Activated CD8-positive, alpha-beta memory T cell treated with anti-CD3 and anti-CD28 coated beads, Interleukin-2, amount 10 ng/mL, durations not matched to agents 7 days and 5 days (primary cell): ENCODE data around the gene SLC5A12. TPM values are rescaled to one million over a fixed set of nuclear protein-coding genes. Genes with fewer than 3 reads are reported as not detected.

Experiments
- ATAC-seq: fragments of 150-1000 bp; cut with Tn5 transposase; one replicate; pipeline ENCODE4 v1.10.0; 2021; ENCODE audit warnings: moderate library complexity
- CTCF ChIA-PET: fragments of 350-600 bp; sonication (Branson Sonifier 250); formaldehyde crosslinking; loops from one replicate; lab custom pipeline; 2021; ENCODE audit warnings: antibody characterized with exemption; lab: Charles Lee
- DNase-seq: peaks from one replicate; pipeline ENCODE4 v3.0.0-alpha.2; 2020
- H3K27ac Mint-ChIP-seq: one replicate; pipeline ENCODE4 v1.8.0; 2021; ENCODE audit warnings: mild to moderate bottlenecking, mixed read lengths
- H3K27me3 Mint-ChIP-seq: one replicate; pipeline ENCODE4 v1.8.0; 2021; ENCODE audit warnings: mixed read lengths
- H3K36me3 Mint-ChIP-seq: one replicate; pipeline ENCODE4 v1.8.0; 2021; ENCODE audit warnings: mild to moderate bottlenecking, mixed read lengths
- H3K4me1 Mint-ChIP-seq: one replicate; pipeline ENCODE4 v1.8.0; 2021; ENCODE audit warnings: mixed read lengths
- H3K4me3 Mint-ChIP-seq: one replicate; pipeline ENCODE4 v1.8.0; 2021; ENCODE audit warnings: mild to moderate bottlenecking, moderate library complexity, mixed read lengths
- H3K9me3 Mint-ChIP-seq: one replicate; pipeline ENCODE4 v1.8.0; 2022; ENCODE audit warnings: low read depth, mixed read lengths
- total RNA-seq, 2 experiments: library from RNA; stranded (reverse); gene quantifications; one replicate each; pipeline ENCODE4 v1.2.3, GENCODE V29; 2021

Gene SLC5A12
- total RNA-seq, result not detected

GRCh38 chr11:26721948-26722475, at the start of gene SLC5A12:
Gene SLC5A12 (minus strand): TSS chr11:26722060. CDS start chr11:26721714, 346 bp downstream.
- Mint-ChIP-seq H3K27me3 (no peaks in the 10 kb centered on the region), H3K27ac (no peak within 1 kb of the TSS), H3K36me3 (no peaks in the 10 kb centered on the region), H3K9me3 (peaks cover 6% of the 10 kb centered on the region), H3K4me1 (no peaks in the 10 kb centered on the region), H3K4me3 (no peak within 1 kb of the TSS)
- ATAC-seq, result no peak
- CTCF ChIA-PET, result no interaction called here
- no peak for DNase-seq

DNA sequence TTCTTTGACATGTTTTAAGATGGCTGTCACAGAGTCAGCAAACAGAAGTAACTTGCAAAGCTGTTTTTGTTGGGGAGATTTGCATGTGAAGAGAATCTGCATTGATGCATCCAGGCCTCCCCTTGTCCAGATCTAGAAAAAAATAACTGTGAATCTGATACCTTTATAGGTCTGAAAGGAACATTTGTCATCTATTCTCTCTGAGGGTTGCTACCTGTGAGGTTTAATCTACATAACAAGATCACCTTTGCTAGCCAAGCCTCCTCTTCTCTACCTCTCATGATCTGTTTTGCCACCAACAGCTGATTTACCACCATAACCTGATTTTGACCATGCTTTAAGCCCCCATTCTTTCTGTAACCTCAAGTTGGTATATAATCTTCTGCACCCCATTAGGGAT, 47.2 kb upstream of the SLC5A12 start:
- no peak overlapping the region for H3K4me3 Mint-ChIP-seq
- H3K4me1 Mint-ChIP-seq, result no peaks in the 10 kb centered on the region

DNA sequence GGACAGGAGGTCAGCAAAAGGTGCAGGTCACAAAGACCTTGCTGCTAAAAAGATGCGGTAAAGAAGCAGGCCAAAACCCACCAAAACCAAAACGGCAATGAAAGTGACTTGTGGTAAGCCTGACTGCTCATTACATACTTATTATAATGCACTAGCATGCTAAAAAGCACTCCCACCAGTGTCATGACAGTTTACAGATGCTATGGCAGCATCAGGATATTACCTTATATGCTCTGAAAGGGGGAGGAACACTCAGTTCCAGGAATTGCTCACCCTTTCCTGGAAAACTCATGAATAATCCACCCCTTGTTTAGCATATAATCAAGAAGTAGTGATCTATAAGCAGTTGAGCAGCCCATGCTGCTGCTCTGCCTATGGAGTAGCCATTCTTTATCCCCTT, 45.2 kb upstream of the SLC5A12 start:
- ATAC-seq (no peak), DNase-seq (no peak)
- no peaks in the 10 kb centered on the region for H3K36me3 Mint-ChIP-seq
- H3K27ac Mint-ChIP-seq, result no peak overlapping the region
- CTCF ChIA-PET, result no interaction called here
- H3K4me3 Mint-ChIP-seq, result no peak overlapping the region
- no peaks in the 10 kb centered on the region for H3K27me3 Mint-ChIP-seq
- H3K9me3 Mint-ChIP-seq, result peaks cover 7% of the 10 kb centered on the region
- H3K4me1 Mint-ChIP-seq, result no peaks in the 10 kb centered on the region

More for the DNA sequence above, 47.2 kb upstream of the SLC5A12 start:
- Mint-ChIP-seq H3K36me3 (no peaks in the 10 kb centered on the region), H3K27me3 (no peaks in the 10 kb centered on the region), H3K27ac (no peak overlapping the region), H3K9me3 (peaks cover 7% of the 10 kb centered on the region)
- no peak for DNase-seq
- CTCF ChIA-PET, result no interaction called here
- ATAC-seq, result no peak

DNA sequence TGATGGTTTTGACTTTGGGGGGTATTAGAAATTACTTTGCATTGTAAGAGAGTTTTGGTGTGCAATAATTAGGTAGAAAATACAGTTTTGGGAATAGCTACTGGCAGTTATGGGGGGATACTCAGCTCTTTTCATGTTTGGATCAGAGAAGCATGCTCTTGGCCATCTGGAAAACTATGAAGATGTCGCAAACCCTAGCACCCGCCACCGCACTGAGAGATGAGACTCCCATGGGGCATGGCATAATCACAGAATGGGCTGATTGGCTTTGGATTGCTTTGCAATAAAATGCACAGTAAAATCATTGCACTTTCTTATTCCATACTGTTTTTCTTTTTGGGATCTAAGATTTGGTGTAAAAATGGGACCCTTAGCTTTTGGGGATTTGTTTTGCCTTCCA, 43.5 kb upstream of the SLC5A12 start:
- no peak overlapping the region for H3K27ac Mint-ChIP-seq
- no peaks in the 10 kb centered on the region for H3K27me3 Mint-ChIP-seq
- ATAC-seq (no peak), DNase-seq (no peak)
- no peaks in the 10 kb centered on the region for H3K36me3 Mint-ChIP-seq
- CTCF ChIA-PET, result no interaction called here
- no peaks in the 10 kb centered on the region for H3K4me1 Mint-ChIP-seq
- peaks cover 7% of the 10 kb centered on the region for H3K9me3 Mint-ChIP-seq
- H3K4me3 Mint-ChIP-seq, result no peak overlapping the region

GRCh38 chr11:26764825-26765224, 43.0 kb upstream of the SLC5A12 start:
- peaks cover 5% of the 10 kb centered on the region for H3K9me3 Mint-ChIP-seq
- CTCF ChIA-PET, result no interaction called here

DNA sequence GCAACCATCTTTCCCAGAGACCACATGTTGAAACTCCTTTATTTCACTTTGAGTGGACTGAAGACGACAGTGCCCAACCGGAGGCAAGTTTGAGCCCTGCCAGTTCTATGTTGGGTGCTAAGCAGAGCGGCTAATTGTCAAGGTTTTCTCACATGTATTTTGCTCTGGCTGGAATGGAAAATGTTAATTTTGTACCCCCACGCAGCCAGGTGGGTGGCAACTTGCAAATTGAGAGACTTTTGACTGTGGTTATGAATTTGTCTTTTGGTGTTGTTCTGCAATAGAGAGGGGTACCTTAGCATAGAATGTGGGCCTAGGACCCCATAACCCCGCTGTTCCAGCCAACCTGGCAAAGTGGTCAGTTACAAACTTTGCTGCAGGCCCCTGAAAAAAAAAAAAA, 42.5 kb upstream of the SLC5A12 start:
- ATAC-seq (no peak), DNase-seq (no peak)
- no peaks in the 10 kb centered on the region for H3K4me1 Mint-ChIP-seq
- H3K27me3 Mint-ChIP-seq, result no peaks in the 10 kb centered on the region
- H3K4me3 Mint-ChIP-seq, result no peak overlapping the region
- H3K36me3 Mint-ChIP-seq, result no peaks in the 10 kb centered on the region
- peaks cover 5% of the 10 kb centered on the region for H3K9me3 Mint-ChIP-seq
- CTCF ChIA-PET, result no interaction called here
- no peak overlapping the region for H3K27ac Mint-ChIP-seq

More at GRCh38 chr11:26764825-26765224, 43.0 kb upstream of the SLC5A12 start:
- DNase-seq (no peak), ATAC-seq (no peak)
- no peak overlapping the region for H3K27ac Mint-ChIP-seq
- H3K27me3 Mint-ChIP-seq, result no peaks in the 10 kb centered on the region
- H3K4me1 Mint-ChIP-seq, result no peaks in the 10 kb centered on the region
- no peaks in the 10 kb centered on the region for H3K36me3 Mint-ChIP-seq
- H3K4me3 Mint-ChIP-seq, result no peak overlapping the region

DNA sequence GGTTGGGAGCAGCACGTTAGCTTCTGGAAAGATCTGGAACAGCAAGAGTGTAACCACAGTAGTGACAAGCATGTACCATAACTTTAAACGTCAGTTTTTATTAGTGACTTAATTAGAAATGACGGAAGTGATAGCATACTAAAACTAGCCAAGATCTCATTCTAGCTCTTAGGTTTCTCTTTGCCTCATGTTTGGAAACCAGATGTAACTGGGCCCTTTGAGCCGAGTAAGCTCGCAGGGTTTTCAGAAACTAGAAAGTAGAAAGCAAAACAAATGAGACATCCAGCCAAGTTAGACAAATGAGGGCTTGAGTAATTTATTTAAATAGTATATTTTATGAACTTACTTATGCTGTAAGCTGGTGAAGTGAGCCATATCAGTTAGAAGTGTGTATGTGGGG, 40.2 kb upstream of the SLC5A12 start:
- DNase-seq (no peak), ATAC-seq (no peak)
- CTCF ChIA-PET, result no interaction called here
- no peaks in the 10 kb centered on the region for H3K27me3 Mint-ChIP-seq
- no peaks in the 10 kb centered on the region for H3K36me3 Mint-ChIP-seq
- H3K4me1 Mint-ChIP-seq, result no peaks in the 10 kb centered on the region
- no peak overlapping the region for H3K4me3 Mint-ChIP-seq
- peaks cover 5% of the 10 kb centered on the region for H3K9me3 Mint-ChIP-seq
- no peak overlapping the region for H3K27ac Mint-ChIP-seq

DNA sequence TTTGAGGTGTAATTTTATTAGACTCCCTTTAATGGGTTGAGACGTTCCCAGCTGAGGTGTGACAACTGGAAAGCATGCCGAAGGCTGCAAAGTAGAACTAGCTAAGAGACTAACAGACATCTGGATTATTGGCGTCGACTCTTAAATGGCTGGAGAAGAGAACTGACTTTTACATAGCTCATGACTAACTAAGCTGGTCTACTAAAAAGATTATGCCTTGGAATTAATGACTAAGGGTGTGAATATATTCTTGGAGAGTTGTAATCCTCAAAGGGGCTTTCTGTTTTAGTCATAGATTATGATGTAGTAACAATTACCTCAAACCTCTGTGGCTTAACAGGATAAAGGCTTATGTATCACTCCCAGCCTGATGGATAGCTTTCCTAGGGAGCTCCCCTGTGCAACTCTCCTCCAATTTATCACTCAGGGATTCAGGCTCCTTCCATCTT, 39.5 kb upstream of the SLC5A12 start:
- no peaks in the 10 kb centered on the region for H3K4me1 Mint-ChIP-seq
- no peaks in the 10 kb centered on the region for H3K27me3 Mint-ChIP-seq
- ATAC-seq, result no peak
- CTCF ChIA-PET, result no interaction called here
- no peak for DNase-seq
- no peak overlapping the region for H3K4me3 Mint-ChIP-seq
- H3K9me3 Mint-ChIP-seq, result peaks cover 7% of the 10 kb centered on the region
- no peak overlapping the region for H3K27ac Mint-ChIP-seq
- H3K36me3 Mint-ChIP-seq, result no peaks in the 10 kb centered on the region

- DNase-seq (no peak), ATAC-seq (no peak)
- CTCF ChIA-PET, result no interaction called here
- peaks cover 4% of the 10 kb centered on the region for H3K9me3 Mint-ChIP-seq
- no peaks in the 10 kb centered on the region for H3K4me1 Mint-ChIP-seq
- H3K36me3 Mint-ChIP-seq, result no peaks in the 10 kb centered on the region
- no peaks in the 10 kb centered on the region for H3K27me3 Mint-ChIP-seq
- H3K4me3 Mint-ChIP-seq, result no peak overlapping the region
- H3K27ac Mint-ChIP-seq, result no peak overlapping the region
Observed at GRCh38 chr11:26757995-26758394, 36.1 kb upstream of the SLC5A12 start.

GRCh38 chr11:26755762-26756161, 33.9 kb upstream of the SLC5A12 start:
- no peak for DNase-seq
- no peak overlapping the region for H3K4me3 Mint-ChIP-seq
- no peaks in the 10 kb centered on the region for H3K4me1 Mint-ChIP-seq
- H3K27me3 Mint-ChIP-seq, result no peaks in the 10 kb centered on the region
- H3K36me3 Mint-ChIP-seq, result no peaks in the 10 kb centered on the region
- no peak overlapping the region for H3K27ac Mint-ChIP-seq
- CTCF ChIA-PET, result no interaction called here
- peaks cover 5% of the 10 kb centered on the region for H3K9me3 Mint-ChIP-seq
- no peak for ATAC-seq

GRCh38 chr11:26753723-26754504, 32.1 kb upstream of the SLC5A12 start:
- CTCF ChIA-PET, result no interaction called here
- H3K4me1 Mint-ChIP-seq, result no peaks in the 10 kb centered on the region
- peaks cover 5% of the 10 kb centered on the region for H3K9me3 Mint-ChIP-seq
- H3K4me3 Mint-ChIP-seq, result no peak overlapping the region
- H3K27ac Mint-ChIP-seq, result no peak overlapping the region
- DNase-seq (no peak), ATAC-seq (no peak)
- no peaks in the 10 kb centered on the region for H3K27me3 Mint-ChIP-seq
- no peaks in the 10 kb centered on the region for H3K36me3 Mint-ChIP-seq

- no peak for ATAC-seq
- H3K36me3 Mint-ChIP-seq, result no peaks in the 10 kb centered on the region
- no peaks in the 10 kb centered on the region for H3K27me3 Mint-ChIP-seq
- peaks cover 3% of the 10 kb centered on the region for H3K9me3 Mint-ChIP-seq
- H3K4me3 Mint-ChIP-seq, result no peak overlapping the region
- H3K27ac Mint-ChIP-seq, result no peak overlapping the region
- no peak for DNase-seq
- no peaks in the 10 kb centered on the region for H3K4me1 Mint-ChIP-seq
- CTCF ChIA-PET, result no interaction called here
Observed at GRCh38 chr11:26749927-26750326, 28.1 kb upstream of the SLC5A12 start.

GRCh38 chr11:26743622-26744021, 21.8 kb upstream of the SLC5A12 start:
- no peak for ATAC-seq
- no peak for DNase-seq
- Mint-ChIP-seq H3K4me3 (no peak overlapping the region), H3K27ac (no peak overlapping the region), H3K9me3 (peaks cover 3% of the 10 kb centered on the region), H3K27me3 (no peaks in the 10 kb centered on the region), H3K4me1 (no peaks in the 10 kb centered on the region), H3K36me3 (no peaks in the 10 kb centered on the region)
- CTCF ChIA-PET, result no interaction called here

- Mint-ChIP-seq H3K27me3 (no peaks in the 10 kb centered on the region), H3K4me1 (no peaks in the 10 kb centered on the region), H3K27ac (no peak overlapping the region), H3K9me3 (peaks cover 3% of the 10 kb centered on the region), H3K4me3 (no peak overlapping the region), H3K36me3 (no peaks in the 10 kb centered on the region)
- DNase-seq, result no peak
- no peak for ATAC-seq
- CTCF ChIA-PET, result no interaction called here
Observed at GRCh38 chr11:26742966-26743365, 21.1 kb upstream of the SLC5A12 start.
